Upper lobe of right lung (tissue), 1 donor: Measurements from ENCODE around the gene SHANK3. TPM values are rescaled to one million over a fixed set of nuclear protein-coding genes. Genes with fewer than 3 reads are reported as not detected.

Source experiments
- ATAC-seq: fragments of 200-7000 bp; cut with Tn5 transposase; one replicate; pipeline ENCODE4 v1.9.1; 2020; ENCODE audit warnings: mild to moderate bottlenecking, moderate library complexity
- DNase-seq: peaks from one replicate; pipeline ENCODE4 v3.0.0-alpha.2; 2020
- H3K27ac ChIP-seq: fragments of 200-600 bp; one replicate; pipeline ENCODE4 v1.8.0; 2022
- H3K27me3 ChIP-seq: fragments of 200-600 bp; one replicate; pipeline ENCODE4 v1.8.0; 2022; ENCODE audit warnings: mild to moderate bottlenecking
- H3K36me3 ChIP-seq: fragments of 200-600 bp; one replicate; pipeline ENCODE4 v1.8.0; 2022
- H3K4me1 ChIP-seq: fragments of 200-600 bp; one replicate; pipeline ENCODE4 v1.8.0; 2022
- H3K4me3 ChIP-seq: fragments of 200-600 bp; one replicate; pipeline ENCODE4 v1.8.0; 2022; ENCODE audit warnings: mild to moderate bottlenecking
- H3K9me3 ChIP-seq: fragments of 200-600 bp; one replicate; pipeline ENCODE4 v1.8.0; 2022
- CTCF ChIP-seq: fragments of 200-600 bp; IDR thresholded peaks from one replicate; pipeline ENCODE4 v1.8.0; 2022; ENCODE audit warnings: antibody characterized with exemption
- intact Hi-C: fragments of 100-400 bp; cut with DNase I; formaldehyde crosslinking; loops from one replicate; pipeline ENCODE4 v1.11.0; 2022
- total RNA-seq: library from RNA; stranded (reverse); fragmentation: NEBNext Ultra II Directional; extraction: Animal tissue kit (Norgen Biotek cat#: 25700); gene quantifications from one replicate; pipeline ENCODE4 v1.2.1, GENCODE V29; 2021
- donor health status: DM: no; HTN: yes; CAD: no; lungs with severe emphysema.

The SHANK3 gene
- total RNA-seq, 1 donor from 2014 or later: 59.9 TPM

GRCh38 chr22:50716290-50717024, 43.8 kb downstream of the SHANK3 start:
- no peaks in the 10 kb centered on the region for H3K36me3 ChIP-seq
- H3K27me3 ChIP-seq: no peaks in the 10 kb centered on the region
- H3K4me3 ChIP-seq: no peak overlapping the region
- no peak for TF ChIP-seq CTCF
- DNase-seq (no peak), ATAC-seq (no peak)
- no peaks in the 10 kb centered on the region for H3K9me3 ChIP-seq
- intact Hi-C loops: no loop called here
- H3K27ac ChIP-seq: no peak overlapping the region
- peaks cover 4% of the 10 kb centered on the region for H3K4me1 ChIP-seq

GRCh38 chr22:50717709-50718351, 45.2 kb downstream of the SHANK3 start:
- H3K27me3 ChIP-seq: no peaks in the 10 kb centered on the region
- no peaks in the 10 kb centered on the region for H3K36me3 ChIP-seq
- H3K9me3 ChIP-seq: no peaks in the 10 kb centered on the region

GRCh38 chr22:50718352-50718709, 45.7 kb downstream of the SHANK3 start:
- Histone ChIP-seq H3K27me3 (no peaks in the 10 kb centered on the region), H3K9me3 (no peaks in the 10 kb centered on the region), H3K36me3 (no peaks in the 10 kb centered on the region), H3K4me3 (no peak overlapping the region), H3K27ac (no peak overlapping the region), H3K4me1 (peaks cover 4% of the 10 kb centered on the region)
- no peak for DNase-seq
- ATAC-seq: no peak
- intact Hi-C loops: no loop called here
- TF ChIP-seq CTCF: no peak

More at GRCh38 chr22:50717709-50718351, 45.2 kb downstream of the SHANK3 start:
- H3K27ac ChIP-seq: no peak overlapping the region
- ATAC-seq (no peak), DNase-seq (no peak)
- peaks cover 4% of the 10 kb centered on the region for H3K4me1 ChIP-seq
- TF ChIP-seq CTCF: no peak
- intact Hi-C loops: no loop called here
- no peak overlapping the region for H3K4me3 ChIP-seq

- H3K4me3 ChIP-seq: no peak overlapping the region
Observed at GRCh38 chr22:50719814-50720300, 47.2 kb downstream of the SHANK3 start.

More at GRCh38 chr22:50719814-50720300, 47.2 kb downstream of the SHANK3 start:
- Histone ChIP-seq H3K36me3 (no peaks in the 10 kb centered on the region), H3K4me1 (peaks cover 4% of the 10 kb centered on the region), H3K9me3 (no peaks in the 10 kb centered on the region), H3K27me3 (no peaks in the 10 kb centered on the region), H3K27ac (no peak overlapping the region)
- ATAC-seq: no peak
- intact Hi-C loops: no loop called here
- DNase-seq: no peak
- TF ChIP-seq CTCF: no peak
